B cell (primary cell): ENCODE data around the gene DHX57. TPM values are rescaled to one million over a fixed set of nuclear protein-coding genes. Genes with fewer than 3 reads are reported as not detected.

Experiments
- ATAC-seq: fragments of 200-7000 bp; cut with Tn5 transposase; one replicate; pipeline ENCODE4 v1.10.0; 2021; ENCODE audit warnings: low read depth, mild to moderate bottlenecking, moderate number of reproducible peaks, moderate library complexity
- CTCF ChIA-PET: fragments of 350-600 bp; sonication (Branson Sonifier 250); formaldehyde crosslinking; loops from one replicate; lab custom pipeline; 2021; ENCODE audit warnings: antibody characterized with exemption, inconsistent platforms; lab: Charles Lee
- POLR2A ChIA-PET: fragments of 350-600 bp; sonication (Branson Sonifier 250); formaldehyde crosslinking; loops from one replicate; lab custom pipeline; 2021; ENCODE audit warnings: antibody characterized with exemption; lab: Charles Lee
- DNase-seq: peaks from one replicate; pipeline ENCODE4 v3.0.0; 2013
- H2AFZ ChIP-seq: 2 replicates; pipeline ENCODE4 v1.6.1; 2012; ENCODE audit warnings: mild to moderate bottlenecking, low read depth, low read length; ENCODE audit not compliant: insufficient read depth, poor library complexity, severe bottlenecking
- H3K27ac ChIP-seq, 2 donors: 1 replicate in 1 of 2; 2 replicates in 1 of 2; pipeline ENCODE4 v1.5.1; 2012 to 2013; ENCODE audit warnings: low read length in 2 of 2, mild to moderate bottlenecking in 2 of 2, moderate library complexity in 1 of 2
- H3K27me3 ChIP-seq, 4 experiments: fragments of 200-600 bp in 1 of 4; sonication (generic) in 1 of 4; replicated peaks in 1 of 4; 1 replicate in 2 of 4; 2 replicates in 2 of 4; pipeline versions ENCODE4 v1.6.1 to v1.7.0; 2013 to 2016; ENCODE audit warnings: low read length in 3 of 4, mild to moderate bottlenecking in 2 of 4, mixed read lengths in 1 of 4, moderate library complexity in 1 of 4; ENCODE audit not compliant: insufficient read depth in 4 of 4, control insufficient read depth in 3 of 4; ENCODE audit errors: control extremely low read depth in 1 of 4
- H3K36me3 ChIP-seq, 2 experiments: replicated peaks in 1 of 2; 1 replicate in 1 of 2; 2 replicates in 1 of 2; pipeline versions ENCODE4 v1.6.1 to v1.7.1; 2013; ENCODE audit warnings: low read length in 1 of 2; ENCODE audit not compliant: insufficient read depth in 2 of 2, control insufficient read depth in 1 of 2; ENCODE audit errors: control extremely low read depth in 1 of 2, extremely low read depth in 1 of 2
- H3K4me1 ChIP-seq, 2 donors: fragments of 200-600 bp in 1 of 2; sonication (generic) in 1 of 2; 1 replicate in 1 of 2; 2 replicates in 1 of 2; pipeline versions ENCODE4 v1.5.1 to v1.6.1; 2013 to 2017; ENCODE audit warnings: low read length in 2 of 2; ENCODE audit not compliant: control insufficient read depth in 2 of 2, insufficient read depth in 2 of 2
- H3K4me2 ChIP-seq: replicated peaks from 2 replicates; pipeline ENCODE3; 2012; ENCODE audit warnings: mild to moderate bottlenecking, low read depth, low read length; ENCODE audit not compliant: poor library complexity, severe bottlenecking
- H3K4me3 ChIP-seq, 5 experiments: fragments of 200-600 bp in 1 of 5; sonication (generic) in 1 of 5; 1 replicate in 3 of 5; 2 replicates in 2 of 5; pipeline versions ENCODE4 v1.5.1 to v1.7.0; 2011 to 2016; ENCODE audit warnings: low read length in 4 of 5, mild to moderate bottlenecking in 4 of 5, low read depth in 2 of 5, control low read depth in 1 of 5, moderate library complexity in 1 of 5; ENCODE audit not compliant: insufficient read depth in 1 of 5; ENCODE audit errors: control extremely low read depth in 1 of 5, extremely low read depth in 1 of 5
- H3K79me2 ChIP-seq: fragments of 200-600 bp; sonication (generic); one replicate; pipeline ENCODE4 v1.6.0; 2016; ENCODE audit warnings: low read length; ENCODE audit not compliant: control insufficient read depth, insufficient read depth
- H3K9ac ChIP-seq: fragments of 200-600 bp; sonication (generic); 2 replicates; pipeline ENCODE4 v1.6.1; 2017; ENCODE audit warnings: mild to moderate bottlenecking, low read length, moderate library complexity
- H3K9me3 ChIP-seq, 3 donors: one replicate each; pipeline versions ENCODE4 v1.6.1 to v1.7.1; 2013; ENCODE audit warnings: low read length in 2 of 3; ENCODE audit not compliant: control insufficient read depth in 2 of 3, insufficient read depth in 1 of 3; ENCODE audit errors: control extremely low read depth in 1 of 3
- H4K20me1 ChIP-seq: 2 replicates; pipeline ENCODE4 v1.6.0; 2012; ENCODE audit warnings: mild to moderate bottlenecking, low read length; ENCODE audit not compliant: insufficient read depth, control insufficient read depth, poor library complexity, severe bottlenecking
- H3K27ac Mint-ChIP-seq: one replicate; pipeline ENCODE4 v1.8.0; 2021; ENCODE audit warnings: mixed read lengths
- H3K27me3 Mint-ChIP-seq: one replicate; pipeline ENCODE4 v1.8.0; 2021; ENCODE audit warnings: mixed read lengths
- H3K4me1 Mint-ChIP-seq: one replicate; pipeline ENCODE4 v1.8.0; 2021; ENCODE audit warnings: mixed read lengths
- H3K4me3 Mint-ChIP-seq: one replicate; pipeline ENCODE4 v1.8.0; 2021; ENCODE audit warnings: mixed read lengths
- H3K9me3 Mint-ChIP-seq: one replicate; pipeline ENCODE4 v1.8.0; 2022; ENCODE audit warnings: mixed read lengths; ENCODE audit not compliant: insufficient read depth
- EZH2 ChIP-seq: IDR thresholded peaks from 2 replicates; pipeline ENCODE4 v1.6.1; 2012; ENCODE audit warnings: borderline replicate concordance, low read depth, mild to moderate bottlenecking, moderate library complexity, low read length; ENCODE audit not compliant: insufficient read depth, poor library complexity, severe bottlenecking
- WGBS: methylation state at CpG from one replicate; pipeline ENCODE4 v1.1.5; 2013; ENCODE audit warnings: missing lambda C conversion rate; ENCODE audit not compliant: insufficient coverage; 5-methylcytosine and 5-hydroxymethylcytosine counted together
- intact Hi-C: fragments of 100-400 bp; cut with micrococcal nuclease; formaldehyde crosslinking; loops from one replicate; pipeline ENCODE4 v1.10.0; 2022
- polyA plus RNA-seq: library from polyadenylated mRNA; depleted of rRNA; stranded (reverse); fragments of >200 nt; gene quantifications from 2 replicates; pipeline ENCODE4 v1.2.3, GENCODE V29; 2012
- total RNA-seq, 2 donors: library from RNA; stranded (reverse); fragments of 120-200 nt in 1 of 2; gene quantifications; 1 replicate in 1 of 2; 2 replicates in 1 of 2; pipeline versions ENCODE4 v1.2.3 to v1.2.4, GENCODE V29; 2013 to 2022
- TF ChIP-seq, protein P1 (sequence below): fragments of 200-600 bp; IDR thresholded peaks from one replicate; pipeline ENCODE4 v1.8.0; 2022; ENCODE audit warnings: antibody characterized with exemption, mild to moderate bottlenecking

DHX57 gene
- total and polyA plus RNA-seq, 2 donors (not counting 1 experiment from before 2014, with no cell fraction given) = 7.7 to 25.0 TPM

DNA sequence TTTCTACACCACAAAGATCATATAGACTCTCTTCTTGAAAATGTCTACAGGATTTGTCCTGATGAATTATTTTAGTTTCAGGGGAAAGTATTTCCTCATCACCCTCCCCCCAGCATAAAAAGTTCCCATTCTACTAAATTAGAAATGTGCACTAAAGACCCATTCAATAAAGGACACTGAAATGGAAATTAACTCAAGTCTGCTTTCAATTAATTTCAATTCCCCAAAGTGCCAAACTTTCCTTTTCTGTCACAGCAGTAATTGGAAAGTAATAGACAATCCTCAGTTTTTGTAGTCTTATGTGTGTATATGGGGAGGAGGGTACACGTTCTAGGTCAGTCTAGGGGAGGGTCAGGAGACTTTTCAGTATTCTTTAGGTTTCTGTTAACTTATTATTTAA, 35.5 kb upstream of the DHX57 start:
- Mint-ChIP-seq H3K27me3 (no peaks in the 10 kb centered on the region), H3K27ac (no peak overlapping the region), H3K9me3 (no peaks in the 10 kb centered on the region), H3K4me1 (no peaks in the 10 kb centered on the region), H3K4me3 (no peak overlapping the region)
- no CpG with 5 or more reads among the region's 1 CpG for WGBS
- peaks cover 0 to 4% (median 0%) of the 10 kb centered on the region in 4 experiments for H3K27me3 ChIP-seq
- no peak overlapping the region for H3K9ac ChIP-seq
- TF ChIP-seq, protein P1, sequence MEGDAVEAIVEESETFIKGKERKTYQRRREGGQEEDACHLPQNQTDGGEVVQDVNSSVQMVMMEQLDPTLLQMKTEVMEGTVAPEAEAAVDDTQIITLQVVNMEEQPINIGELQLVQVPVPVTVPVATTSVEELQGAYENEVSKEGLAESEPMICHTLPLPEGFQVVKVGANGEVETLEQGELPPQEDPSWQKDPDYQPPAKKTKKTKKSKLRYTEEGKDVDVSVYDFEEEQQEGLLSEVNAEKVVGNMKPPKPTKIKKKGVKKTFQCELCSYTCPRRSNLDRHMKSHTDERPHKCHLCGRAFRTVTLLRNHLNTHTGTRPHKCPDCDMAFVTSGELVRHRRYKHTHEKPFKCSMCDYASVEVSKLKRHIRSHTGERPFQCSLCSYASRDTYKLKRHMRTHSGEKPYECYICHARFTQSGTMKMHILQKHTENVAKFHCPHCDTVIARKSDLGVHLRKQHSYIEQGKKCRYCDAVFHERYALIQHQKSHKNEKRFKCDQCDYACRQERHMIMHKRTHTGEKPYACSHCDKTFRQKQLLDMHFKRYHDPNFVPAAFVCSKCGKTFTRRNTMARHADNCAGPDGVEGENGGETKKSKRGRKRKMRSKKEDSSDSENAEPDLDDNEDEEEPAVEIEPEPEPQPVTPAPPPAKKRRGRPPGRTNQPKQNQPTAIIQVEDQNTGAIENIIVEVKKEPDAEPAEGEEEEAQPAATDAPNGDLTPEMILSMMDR = no peak
- no peak for TF ChIP-seq EZH2
- H4K20me1 ChIP-seq = no peaks in the 10 kb centered on the region
- H3K4me1 ChIP-seq = no peaks in the 10 kb centered on the region
- ChIA-PET POLR2A (no interaction called here), CTCF (no interaction called here)
- DNase-seq (no peak), ATAC-seq (no peak)
- H3K4me2 ChIP-seq = no peak overlapping the region
- H3K36me3 ChIP-seq = no peaks in the 10 kb centered on the region
- H3K9me3 ChIP-seq = no peaks in the 10 kb centered on the region
- no peak overlapping the region for H3K27ac ChIP-seq
- no peak overlapping the region for H3K4me3 ChIP-seq
- H3K79me2 ChIP-seq = no peaks in the 10 kb centered on the region
- H2AFZ ChIP-seq = no peak overlapping the region
- intact Hi-C loops = no loop called here

DNA sequence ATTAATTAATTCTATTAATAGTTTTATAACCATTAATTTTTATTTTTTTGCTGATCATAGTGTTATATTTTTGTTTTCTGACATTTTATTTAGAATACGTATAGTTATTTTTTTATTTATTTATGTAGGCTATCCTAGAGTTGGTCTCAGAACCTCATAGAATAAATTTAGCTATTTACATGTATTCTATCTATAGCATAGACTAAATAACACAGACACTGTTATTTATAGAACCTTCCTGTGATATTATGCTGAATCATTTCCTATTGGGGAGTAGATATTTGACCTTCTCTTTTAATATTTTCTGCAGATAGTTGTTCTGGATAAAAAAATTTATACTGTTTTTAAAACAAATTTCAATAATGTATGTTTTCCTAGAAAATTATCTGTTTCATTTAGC, 34.1 kb upstream of the DHX57 start:
- H3K9ac ChIP-seq = no peak overlapping the region
- ChIA-PET CTCF (no interaction called here), POLR2A (no interaction called here)
- no peaks in the 10 kb centered on the region for H3K36me3 ChIP-seq
- H3K9me3 Mint-ChIP-seq = no peaks in the 10 kb centered on the region
- no peak for DNase-seq
- no CpG with 5 or more reads among the region's 1 CpG for WGBS
- no peak overlapping the region for H3K4me3 Mint-ChIP-seq
- no peak overlapping the region for H3K27ac ChIP-seq
- no peaks in the 10 kb centered on the region for H3K79me2 ChIP-seq
- H3K4me2 ChIP-seq = no peak overlapping the region
- intact Hi-C loops = no loop called here
- TF ChIP-seq, protein P1 = no peak
- TF ChIP-seq EZH2 = no peak
- H3K4me3 ChIP-seq = no peak overlapping the region
- H2AFZ ChIP-seq = no peak overlapping the region
- no peaks in the 10 kb centered on the region for H3K4me1 Mint-ChIP-seq
- H3K27ac Mint-ChIP-seq = no peak overlapping the region
- H3K27me3 ChIP-seq = peaks cover 0 to 4% (median 0%) of the 10 kb centered on the region in 4 experiments
- no peaks in the 10 kb centered on the region for H3K4me1 ChIP-seq
- H4K20me1 ChIP-seq = no peaks in the 10 kb centered on the region
- H3K9me3 ChIP-seq = no peaks in the 10 kb centered on the region
- H3K27me3 Mint-ChIP-seq = no peaks in the 10 kb centered on the region
- ATAC-seq = no peak
